Kidney (tissue), 14 donors: Measurements from ENCODE around the gene MINDY4B. TPM values are rescaled to one million over a fixed set of nuclear protein-coding genes. Genes with fewer than 3 reads are reported as not detected.

Experiments
- DNase-seq, 5 donors: peaks; one replicate each; pipeline ENCODE4 v3.0.0-alpha.2; 2013 to 2020
- FAIRE-seq: peaks from 2 replicates; lab custom pipeline; 2012; peaks lifted over from hg19 to GRCh38; lab: Jason Lieb, UNC
- H3K27ac ChIP-seq, 2 donors: one replicate each; pipeline ENCODE4 v1.7.0; 2013; ENCODE audit warnings: low read depth in 2 of 2, low read length in 2 of 2, inconsistent platforms in 1 of 2
- H3K27me3 ChIP-seq: one replicate; pipeline ENCODE4 v1.7.1; 2013; ENCODE audit warnings: low read length, inconsistent platforms; ENCODE audit not compliant: control insufficient read depth, insufficient read depth
- H3K36me3 ChIP-seq, 3 donors: one replicate each; pipeline versions ENCODE4 v1.7.0 to v1.7.1; 2013; ENCODE audit warnings: low read length in 3 of 3, control low read depth in 1 of 3, inconsistent platforms in 1 of 3; ENCODE audit not compliant: insufficient read depth in 3 of 3, control insufficient read depth in 2 of 3
- H3K4me1 ChIP-seq, 3 donors: one replicate each; pipeline versions ENCODE4 v1.7.0 to v1.7.1; 2013; ENCODE audit warnings: low read length in 3 of 3, inconsistent platforms in 1 of 3, low read depth in 1 of 3; ENCODE audit not compliant: control insufficient read depth in 2 of 3, insufficient read depth in 2 of 3
- H3K4me3 ChIP-seq, 3 donors: one replicate each; pipeline versions ENCODE4 v1.7.0 to v1.8.1; 2013; ENCODE audit warnings: low read length in 3 of 3, control low read depth in 1 of 3, inconsistent platforms in 1 of 3
- H3K9ac ChIP-seq, 3 donors: one replicate each; pipeline versions ENCODE4 v1.7.0 to v1.7.1; 2013; ENCODE audit warnings: low read length in 3 of 3, control low read depth in 1 of 3, inconsistent platforms in 1 of 3
- H3K9me3 ChIP-seq, 3 donors: one replicate each; pipeline versions ENCODE4 v1.7.0 to v1.7.1; 2013; ENCODE audit warnings: low read length in 3 of 3, control low read depth in 1 of 3, inconsistent platforms in 1 of 3; ENCODE audit not compliant: control insufficient read depth in 2 of 3, insufficient read depth in 1 of 3
- intact Hi-C: fragments of 100-400 bp; cut with DNase I; formaldehyde crosslinking; loops from one replicate; pipeline ENCODE4 v1.11.1; 2022
- polyA plus RNA-seq: library from polyadenylated mRNA; stranded (reverse); fragments of 350-450 nt; fragmentation: Illumina TruSeq; extraction: RNeasy Lipid Tissue Mini Kit (QIAGEN cat#74804); gene quantifications from one replicate; pipeline ENCODE4 v1.2.3, GENCODE V29; 2014; ENCODE audit warnings: low read depth, low replicate concordance; ENCODE audit not compliant: insufficient read depth
- total RNA-seq: library from RNA; stranded (reverse); fragmentation: NEBNext Ultra II Directional; extraction: Animal tissue kit (Norgen Biotek cat#: 25700); gene quantifications from one replicate; pipeline ENCODE4 v1.2.1, GENCODE V29; 2021
- TF ChIP-seq, protein P1 (sequence below): IDR thresholded peaks from 3 replicates; pipeline ENCODE4 v1.5.1; 2012; ENCODE audit warnings: mild to moderate bottlenecking, moderate library complexity, borderline replicate concordance; ENCODE audit not compliant: insufficient read depth; ENCODE audit errors: extremely low read depth
- donor health status: control.
- donor health status: control.
- donor health status: control.
- donor health status: control.
- donor health status: control.
- donor health status: DM: yes; HTN: yes; CAD: no.
- donor health status: Normal renal cell carcinoma (clear cell type).

Gene MINDY4B
- total and polyA plus RNA-seq, 2 donors from 2014 or later, result not detected

DNA sequence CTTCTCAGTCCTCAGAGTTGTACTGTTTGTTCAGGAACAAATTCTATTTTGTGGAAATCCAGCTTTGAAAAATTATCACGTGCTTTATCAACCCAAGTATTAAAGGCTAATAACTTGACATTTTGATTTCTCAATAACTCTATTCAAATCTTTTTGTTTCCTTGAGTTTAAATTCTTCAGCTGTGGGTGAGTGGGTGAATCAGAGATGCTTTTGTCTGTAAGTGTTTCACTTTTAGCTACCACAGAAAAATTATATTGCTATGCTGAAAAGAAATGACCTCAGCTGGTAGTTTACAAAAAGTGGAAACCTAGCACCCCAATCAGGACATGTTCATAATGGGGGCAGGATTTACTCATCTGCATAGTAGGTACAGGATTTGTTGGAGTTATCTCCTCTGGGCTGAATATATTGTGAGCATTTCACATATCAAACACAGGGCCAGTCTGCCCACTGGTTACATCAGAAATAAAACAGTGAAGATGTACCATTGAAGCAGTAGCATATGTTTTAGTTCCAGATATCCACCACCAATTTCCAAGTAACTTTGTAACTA lies 30.5 kb downstream of the MINDY4B start:
- DNase-seq (no peak), FAIRE-seq (no peak)
- TF ChIP-seq, protein P1, sequence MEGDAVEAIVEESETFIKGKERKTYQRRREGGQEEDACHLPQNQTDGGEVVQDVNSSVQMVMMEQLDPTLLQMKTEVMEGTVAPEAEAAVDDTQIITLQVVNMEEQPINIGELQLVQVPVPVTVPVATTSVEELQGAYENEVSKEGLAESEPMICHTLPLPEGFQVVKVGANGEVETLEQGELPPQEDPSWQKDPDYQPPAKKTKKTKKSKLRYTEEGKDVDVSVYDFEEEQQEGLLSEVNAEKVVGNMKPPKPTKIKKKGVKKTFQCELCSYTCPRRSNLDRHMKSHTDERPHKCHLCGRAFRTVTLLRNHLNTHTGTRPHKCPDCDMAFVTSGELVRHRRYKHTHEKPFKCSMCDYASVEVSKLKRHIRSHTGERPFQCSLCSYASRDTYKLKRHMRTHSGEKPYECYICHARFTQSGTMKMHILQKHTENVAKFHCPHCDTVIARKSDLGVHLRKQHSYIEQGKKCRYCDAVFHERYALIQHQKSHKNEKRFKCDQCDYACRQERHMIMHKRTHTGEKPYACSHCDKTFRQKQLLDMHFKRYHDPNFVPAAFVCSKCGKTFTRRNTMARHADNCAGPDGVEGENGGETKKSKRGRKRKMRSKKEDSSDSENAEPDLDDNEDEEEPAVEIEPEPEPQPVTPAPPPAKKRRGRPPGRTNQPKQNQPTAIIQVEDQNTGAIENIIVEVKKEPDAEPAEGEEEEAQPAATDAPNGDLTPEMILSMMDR, result no peak
- Histone ChIP-seq H3K9ac (no peak overlapping the region), H3K9me3 (no peaks in the 10 kb centered on the region), H3K36me3 (no peaks in the 10 kb centered on the region), H3K27ac (no peak overlapping the region), H3K27me3 (no peaks in the 10 kb centered on the region), H3K4me1 (no peaks in the 10 kb centered on the region), H3K4me3 (no peak overlapping the region)
- intact Hi-C loops, result no loop called here

DNA sequence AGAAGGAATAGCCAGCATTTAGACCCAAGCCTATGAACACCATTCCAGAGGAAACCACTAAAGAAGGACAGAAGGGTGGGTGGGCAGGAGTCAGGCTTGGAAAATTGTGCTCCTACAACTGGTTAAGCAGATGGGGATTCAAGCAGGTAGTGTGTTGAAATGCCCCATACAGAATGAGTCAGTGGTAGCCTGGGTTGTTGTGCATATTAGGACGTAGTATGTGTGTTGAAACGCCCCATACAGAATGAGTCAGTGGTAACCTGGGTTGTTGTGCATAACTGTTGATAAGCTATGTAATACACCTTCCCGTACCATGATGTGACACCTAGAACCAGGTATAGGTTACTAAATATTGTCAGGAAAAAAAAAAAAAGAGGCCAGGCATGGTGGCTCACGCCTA lies 34.0 kb downstream of the MINDY4B start:
- intact Hi-C loops, result no loop called here
- DNase-seq (no peak), FAIRE-seq (no peak)
- Histone ChIP-seq H3K9me3 (no peaks in the 10 kb centered on the region), H3K4me3 (no peak overlapping the region), H3K27me3 (no peaks in the 10 kb centered on the region), H3K9ac (no peak overlapping the region), H3K4me1 (no peaks in the 10 kb centered on the region), H3K27ac (no peak overlapping the region), H3K36me3 (no peaks in the 10 kb centered on the region)
- TF ChIP-seq, protein P1, result no peak

DNA sequence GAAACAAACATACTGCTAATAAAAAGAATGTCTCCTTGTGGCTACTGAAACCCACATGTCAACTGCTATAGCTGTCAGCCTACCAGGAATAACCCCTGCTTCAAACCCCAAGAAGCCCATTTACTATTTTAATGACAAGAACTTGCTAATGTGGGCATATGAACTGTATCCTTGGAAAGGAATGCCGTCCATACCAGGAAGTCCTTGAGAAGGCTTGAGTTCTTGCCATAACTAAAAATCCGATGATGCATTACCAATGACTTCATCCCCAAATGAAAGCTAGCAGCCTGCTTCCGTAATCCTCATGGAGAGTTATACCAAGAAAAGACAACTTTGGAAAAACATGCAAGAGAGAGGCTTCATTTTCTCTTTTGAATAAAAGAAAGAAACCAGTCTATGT lies 34.8 kb downstream of the MINDY4B start:
- intact Hi-C loops, result no loop called here
- Histone ChIP-seq H3K9me3 (no peaks in the 10 kb centered on the region), H3K4me1 (no peaks in the 10 kb centered on the region), H3K27ac (no peak overlapping the region), H3K36me3 (no peaks in the 10 kb centered on the region), H3K4me3 (no peak overlapping the region), H3K9ac (no peak overlapping the region), H3K27me3 (no peaks in the 10 kb centered on the region)
- TF ChIP-seq, protein P1, result no peak
- DNase-seq (peak in 2 of 5 donors; percentile 25 to 47), FAIRE-seq (no peak)

DNA sequence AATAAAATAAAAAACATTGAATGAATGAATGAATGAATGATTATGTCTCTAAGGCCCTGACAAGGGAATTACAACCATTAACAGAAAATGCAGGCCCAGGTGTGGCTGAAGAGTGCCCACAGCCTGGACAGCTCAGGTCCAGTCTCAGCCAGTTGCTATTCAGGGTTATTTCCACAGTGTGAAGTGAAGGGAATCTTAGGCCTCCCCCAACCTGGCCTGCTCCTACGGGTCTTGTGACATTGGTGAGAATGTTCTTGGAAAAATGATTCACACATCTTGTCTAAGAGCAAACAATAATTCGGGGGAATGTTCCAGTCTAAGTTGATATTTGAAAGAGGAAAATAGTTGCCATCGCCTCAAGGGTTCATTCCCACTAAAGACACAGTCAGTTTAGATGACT lies 37.0 kb downstream of the MINDY4B start:
- Histone ChIP-seq H3K27me3 (no peaks in the 10 kb centered on the region), H3K4me1 (no peaks in the 10 kb centered on the region), H3K27ac (no peak overlapping the region), H3K9ac (no peak overlapping the region), H3K9me3 (no peaks in the 10 kb centered on the region), H3K4me3 (no peak overlapping the region), H3K36me3 (no peaks in the 10 kb centered on the region)
- intact Hi-C loops, result no loop called here
- TF ChIP-seq, protein P1, result no peak
- FAIRE-seq (no peak), DNase-seq (no peak)
